ENCODE data around the gene ARSG.
"Not testable (repeated sequence)": the region's sequence is repeated elsewhere in the genome, so short reads cannot be mapped to it uniquely, and the experiment has no call there.

Gene ARSG

DNA sequence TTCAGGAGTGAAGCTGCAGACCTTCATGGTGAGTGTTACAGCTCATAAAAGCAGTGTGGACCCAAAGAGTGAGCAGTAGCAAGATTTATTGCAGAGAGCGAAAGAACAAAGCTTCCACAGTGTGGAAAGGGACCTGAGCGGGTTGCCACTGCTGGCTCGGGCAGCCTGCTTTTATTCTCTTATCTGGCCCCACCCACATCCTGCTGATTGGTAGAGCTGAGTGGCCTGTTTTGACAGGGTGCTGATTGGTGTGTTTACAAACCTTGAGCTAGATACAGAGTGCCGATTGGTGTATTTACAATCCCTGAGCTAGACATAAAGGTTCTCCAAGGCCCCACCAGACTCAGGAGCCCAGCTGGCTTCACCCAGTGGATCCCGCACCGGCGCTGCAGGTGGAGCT is 17.2 kb downstream of the ARSG start:
- not testable (repeated sequence) for DNase-seq

DNA sequence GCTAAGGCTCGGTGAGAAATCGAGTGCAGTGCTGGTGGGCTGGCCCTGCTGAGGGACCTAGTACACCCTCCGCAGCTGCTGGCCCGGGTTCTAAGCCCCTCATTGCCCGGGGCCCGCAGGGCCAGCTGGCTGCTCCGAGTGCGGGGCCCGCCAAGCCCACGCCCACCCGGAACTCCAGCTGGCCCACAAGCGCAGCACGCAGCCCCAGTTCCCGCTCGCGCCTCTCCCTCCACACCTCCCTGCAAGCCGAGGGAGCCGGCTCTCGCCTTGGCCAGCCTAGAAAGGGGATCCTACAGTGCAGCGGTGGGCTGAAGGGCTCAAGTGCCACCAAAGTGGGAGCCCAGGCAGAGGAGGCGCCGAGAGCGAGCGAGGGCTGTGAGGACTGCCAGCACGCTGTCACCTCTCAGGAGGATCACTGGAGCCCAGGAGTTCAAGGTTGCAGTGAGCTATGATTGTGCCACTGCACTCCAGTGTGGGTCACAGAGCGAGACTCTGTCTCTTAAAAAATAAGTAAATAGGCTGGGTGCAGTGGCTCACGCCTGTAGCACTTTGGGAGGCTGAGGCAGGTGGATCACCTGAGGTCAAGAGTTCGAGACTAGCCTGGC is 17.9 kb downstream of the ARSG start:
- DNase-seq, result not testable (repeated sequence)

DNA sequence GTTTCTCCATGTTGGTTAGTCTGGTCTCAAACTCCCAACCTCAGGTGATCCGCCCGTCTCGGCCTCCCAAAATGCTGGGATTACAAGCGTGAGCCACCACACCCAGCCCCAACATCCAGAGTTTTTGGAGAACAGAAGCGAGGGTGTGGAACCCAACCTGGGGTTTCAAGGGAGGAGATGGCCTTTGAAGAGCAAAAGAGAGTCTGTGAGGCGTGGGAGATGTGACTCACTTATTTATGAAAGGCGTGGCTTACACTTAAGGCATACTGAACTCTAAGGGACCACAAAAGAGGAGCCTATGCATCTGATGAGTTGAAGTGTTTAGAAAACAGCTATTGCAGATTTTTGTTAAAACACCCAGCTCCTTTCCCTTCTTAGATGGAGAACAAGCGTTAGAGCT is 18.9 kb downstream of the ARSG start:
- DNase-seq, result no peak

DNA sequence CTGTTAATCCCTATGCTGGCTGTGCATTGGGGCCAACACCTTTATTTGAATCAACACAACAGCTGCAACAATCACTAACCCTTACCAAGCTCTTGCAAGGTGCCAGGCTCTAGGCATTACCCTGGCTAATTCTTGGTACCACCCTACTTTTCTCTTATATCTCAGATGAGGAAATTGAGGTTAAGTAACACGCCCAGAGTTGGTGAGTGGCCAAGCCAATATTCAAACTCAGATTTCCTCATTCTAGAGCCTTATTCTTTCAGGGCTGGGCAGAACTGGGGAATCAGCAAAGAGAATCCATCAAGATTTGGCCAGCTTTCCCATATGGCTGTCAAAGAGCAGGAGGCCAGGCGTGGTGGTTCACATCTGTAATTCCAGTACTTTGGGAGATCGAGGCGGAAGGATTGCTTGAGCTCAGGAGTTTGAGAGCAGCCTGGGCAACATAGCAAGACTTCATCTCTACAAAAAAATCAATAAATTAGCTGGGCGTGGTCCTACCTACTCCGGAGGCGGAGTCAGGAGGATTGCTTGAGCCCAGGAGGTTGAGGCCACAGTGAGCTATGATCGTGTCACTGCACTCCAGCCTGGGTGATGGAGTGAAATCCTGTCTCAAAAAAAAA is 23.7 kb downstream of the ARSG start:
- no peak for DNase-seq

DNA sequence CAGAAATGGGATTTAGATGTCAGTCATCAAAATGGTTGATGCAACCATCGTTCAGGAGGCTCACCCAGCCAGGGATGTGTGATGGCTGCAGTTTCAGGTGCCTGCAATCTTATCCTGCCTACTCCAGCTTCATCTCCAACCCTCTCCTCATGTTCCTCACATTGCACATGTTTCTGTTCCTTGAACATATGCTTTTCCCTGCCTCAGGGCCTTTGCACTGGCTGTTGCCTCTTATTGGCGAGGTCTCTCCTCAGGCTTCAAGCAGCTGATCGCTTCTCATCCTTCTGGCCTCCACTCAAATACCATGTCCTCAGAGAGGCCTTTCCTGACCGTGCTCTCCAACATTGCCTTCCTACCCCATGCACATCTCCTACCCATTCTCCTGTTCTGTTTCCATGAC is 24.6 kb downstream of the ARSG start:
- DNase-seq, result no peak

DNA sequence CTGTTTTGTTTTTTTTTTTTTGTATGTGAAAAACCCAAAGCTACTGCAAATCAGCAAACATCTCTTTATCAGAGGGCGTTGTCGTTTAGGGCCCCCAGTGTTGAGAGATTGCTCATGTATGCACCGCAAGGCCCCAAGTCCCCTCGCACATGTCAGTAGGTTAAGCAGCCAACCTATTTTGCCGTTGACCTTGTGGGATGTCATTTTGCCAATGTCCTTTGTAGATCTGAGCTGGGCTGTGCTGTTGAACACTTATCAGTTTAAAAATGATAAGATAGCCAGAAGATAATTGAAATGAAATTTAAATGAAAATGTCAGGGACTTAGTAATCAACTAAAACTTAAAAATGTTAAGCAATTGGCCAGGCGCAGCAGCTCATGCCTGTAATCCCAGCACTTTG is 26.2 kb downstream of the ARSG start:
- no peak for DNase-seq

DNA sequence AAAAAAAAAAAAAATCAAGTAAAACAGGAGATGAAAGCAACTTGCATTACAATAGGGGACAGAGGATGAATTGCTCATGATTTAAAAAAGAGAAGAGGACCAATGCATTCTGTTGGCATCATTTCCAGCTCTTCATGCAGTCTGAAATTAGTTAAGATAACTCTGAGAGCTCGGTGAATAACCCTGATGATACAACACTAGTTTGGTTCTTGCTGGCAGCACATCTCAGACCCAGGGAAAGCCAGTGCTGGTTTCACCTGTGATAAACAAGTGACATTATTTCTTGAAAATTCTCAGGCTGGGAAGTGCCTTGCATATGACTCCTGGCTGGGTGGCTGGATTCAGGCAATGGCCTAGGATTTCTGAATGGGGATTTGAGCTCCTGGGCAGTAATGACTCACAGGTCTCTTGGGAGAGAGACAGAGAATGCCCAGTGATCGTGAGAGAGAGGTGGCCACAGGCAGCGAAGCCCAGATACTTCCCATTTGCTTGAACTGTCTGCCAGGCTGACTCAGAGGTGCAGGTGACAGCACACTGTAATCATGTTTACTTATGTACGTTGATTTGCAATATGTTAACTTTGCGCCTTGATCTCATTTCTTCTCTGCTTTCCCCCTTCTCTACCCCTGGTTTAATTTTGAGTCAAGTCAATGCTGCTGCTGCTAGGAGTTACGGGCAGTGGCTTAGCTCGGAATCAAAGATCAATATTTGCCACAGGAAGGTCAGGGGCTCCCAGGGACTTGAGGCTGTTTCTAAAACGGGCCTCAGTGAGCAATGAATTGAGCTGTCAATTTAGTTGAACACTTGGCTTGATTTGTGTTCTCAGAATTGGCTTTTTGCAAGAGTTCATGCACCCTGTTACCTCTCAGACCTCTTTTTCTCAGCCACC is 27.1 kb downstream of the ARSG start:
- no peak for DNase-seq

DNA sequence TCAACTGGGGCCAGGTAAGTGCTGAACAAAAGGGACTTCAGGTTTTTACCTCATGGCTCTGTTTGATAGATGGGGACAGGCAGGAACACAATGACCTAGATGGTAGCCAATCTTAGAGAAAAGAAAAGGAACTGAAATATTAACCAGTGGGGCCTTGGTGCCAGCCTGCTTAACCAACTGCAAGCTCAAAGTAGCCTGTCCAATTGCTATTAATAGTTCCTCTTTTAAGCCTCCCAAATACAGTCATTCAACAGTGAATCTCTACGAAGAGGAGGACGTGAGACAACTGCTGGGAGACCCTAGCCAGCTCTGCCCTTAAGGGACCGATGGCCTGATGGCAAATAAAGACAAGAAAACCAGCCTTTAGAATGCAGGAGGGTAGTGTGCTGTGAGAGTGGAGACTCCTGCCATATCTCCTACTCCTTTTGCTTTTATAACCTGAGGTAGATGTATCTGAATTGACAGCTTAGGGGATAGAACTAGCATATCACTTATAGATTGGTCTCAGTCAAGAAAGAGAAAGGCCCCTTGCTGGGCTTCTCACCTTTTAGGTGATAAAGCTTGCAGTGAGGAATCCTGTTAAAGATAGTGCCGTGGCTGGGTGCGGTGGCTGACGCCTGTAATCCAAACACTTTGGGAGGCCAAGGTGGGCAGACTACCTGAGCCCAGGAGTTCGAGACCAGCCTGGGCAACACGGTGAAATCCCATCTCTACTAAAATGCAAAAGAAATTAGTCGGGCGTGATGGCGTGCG is 28.3 kb downstream of the ARSG start:
- no peak for DNase-seq

DNA sequence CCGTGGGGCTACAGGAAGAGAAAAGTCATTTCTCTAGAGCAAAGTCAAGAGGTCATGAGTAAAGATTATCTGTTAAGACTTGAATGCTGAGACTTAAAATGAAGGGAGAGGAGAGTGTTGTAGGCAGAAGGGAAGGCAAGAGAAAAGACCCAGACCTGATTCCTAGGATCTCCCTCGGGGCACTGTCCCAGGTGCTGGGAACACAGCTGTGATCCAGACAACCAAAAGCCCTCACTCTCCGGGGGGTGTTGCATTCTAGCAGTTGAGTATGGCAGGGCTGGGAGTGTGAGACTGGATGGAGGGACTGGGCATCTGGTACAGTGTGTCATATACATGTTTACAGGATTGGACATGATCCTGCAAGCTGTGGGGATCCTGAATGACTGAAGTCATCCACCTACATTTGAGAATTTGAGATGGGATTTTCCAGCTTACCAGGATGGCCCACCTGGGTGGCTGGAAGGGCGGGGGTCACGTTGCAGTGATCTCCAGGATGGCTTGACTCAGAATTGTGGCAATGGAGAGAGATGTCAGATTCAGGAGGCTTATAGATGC is 29.1 kb downstream of the ARSG start:
- DNase-seq, result no peak

DNA sequence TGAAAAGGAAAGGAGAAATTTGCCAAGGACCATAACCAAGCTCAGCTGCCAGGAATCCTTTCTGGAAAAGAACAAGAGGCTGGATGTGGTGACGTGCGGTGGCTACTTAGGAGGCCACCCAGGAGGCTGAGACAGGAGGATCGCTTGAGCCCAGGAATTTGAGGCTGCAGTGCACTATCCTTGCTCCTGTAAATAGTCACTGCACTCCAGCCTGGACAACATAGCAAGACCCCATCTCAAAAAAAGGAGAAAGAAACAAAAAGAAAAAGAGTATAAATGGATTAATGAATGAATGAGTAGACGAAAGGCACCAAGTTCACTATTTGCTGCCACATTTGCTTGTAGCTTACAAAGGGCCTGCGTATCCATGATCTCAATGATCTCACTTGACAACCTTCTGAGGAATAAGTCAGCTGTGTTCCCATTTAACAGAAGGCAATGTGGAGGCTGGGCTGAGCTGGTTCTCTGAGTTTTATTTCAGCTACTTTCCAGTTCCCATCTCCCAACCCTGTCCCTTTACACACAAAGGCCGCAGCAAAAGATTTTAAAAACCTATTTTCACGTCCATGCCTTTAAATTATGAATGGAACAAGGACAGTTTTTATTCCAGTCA is 29.8 kb downstream of the ARSG start:
- no peak for DNase-seq

DNA sequence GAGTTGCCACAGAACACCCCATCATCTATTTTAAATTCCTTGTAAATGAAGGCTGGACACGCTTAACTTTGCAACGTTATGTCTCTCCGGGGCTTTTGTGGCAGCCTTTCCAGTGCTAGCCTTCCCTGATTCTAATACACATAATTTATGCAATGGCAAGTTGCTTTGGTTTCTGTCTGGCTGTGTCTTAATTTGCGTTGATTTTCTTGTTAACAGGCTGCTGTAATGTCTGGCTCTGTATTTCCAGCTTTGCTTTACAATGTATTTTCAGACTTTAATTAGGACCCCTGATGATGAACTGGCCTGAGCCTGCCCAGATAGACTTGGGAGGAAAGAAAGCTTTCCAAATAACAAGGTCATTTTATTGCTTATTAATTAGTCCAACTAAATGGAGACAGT is 30.3 kb downstream of the ARSG start:
- no peak for DNase-seq

DNA sequence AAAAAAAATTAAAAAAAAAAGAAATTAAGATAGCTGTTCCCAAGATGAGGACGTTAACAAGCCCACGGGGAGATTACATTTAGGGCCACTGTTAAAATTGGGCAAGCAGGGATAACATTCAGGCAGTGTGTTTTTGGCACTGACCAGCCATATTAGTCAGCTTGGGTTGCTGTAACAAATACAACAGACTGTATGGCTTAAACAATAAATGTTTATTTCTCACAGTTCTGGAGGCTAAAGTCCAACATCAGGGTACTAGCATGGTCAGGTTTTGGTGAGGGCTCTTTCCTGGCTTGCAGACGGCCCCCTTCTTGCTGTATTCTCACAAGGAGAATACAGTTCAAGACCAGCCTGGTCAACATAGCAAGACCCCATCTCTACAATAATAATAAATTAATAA is 31.3 kb downstream of the ARSG start:
- DNase-seq, result no peak

DNA sequence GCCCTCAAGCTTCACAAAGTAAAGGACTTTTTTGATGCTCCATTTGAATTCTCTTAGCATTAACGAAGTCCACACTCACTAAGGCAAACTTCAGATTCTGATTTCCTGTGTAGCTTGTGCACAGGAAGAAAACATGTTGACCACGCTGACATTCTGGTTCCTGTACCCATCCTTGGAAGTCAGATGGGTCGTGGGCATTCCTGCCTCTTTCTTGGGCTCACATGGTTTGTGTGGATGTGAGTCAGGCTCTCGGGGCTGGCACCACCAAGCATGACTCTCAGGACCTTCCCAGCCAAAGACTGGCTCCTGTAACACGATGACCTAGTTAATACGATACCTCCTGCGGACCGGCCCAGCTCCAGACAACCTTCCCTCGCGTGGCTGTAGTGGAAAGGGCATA is 32.8 kb downstream of the ARSG start:
- no peak for DNase-seq

DNA sequence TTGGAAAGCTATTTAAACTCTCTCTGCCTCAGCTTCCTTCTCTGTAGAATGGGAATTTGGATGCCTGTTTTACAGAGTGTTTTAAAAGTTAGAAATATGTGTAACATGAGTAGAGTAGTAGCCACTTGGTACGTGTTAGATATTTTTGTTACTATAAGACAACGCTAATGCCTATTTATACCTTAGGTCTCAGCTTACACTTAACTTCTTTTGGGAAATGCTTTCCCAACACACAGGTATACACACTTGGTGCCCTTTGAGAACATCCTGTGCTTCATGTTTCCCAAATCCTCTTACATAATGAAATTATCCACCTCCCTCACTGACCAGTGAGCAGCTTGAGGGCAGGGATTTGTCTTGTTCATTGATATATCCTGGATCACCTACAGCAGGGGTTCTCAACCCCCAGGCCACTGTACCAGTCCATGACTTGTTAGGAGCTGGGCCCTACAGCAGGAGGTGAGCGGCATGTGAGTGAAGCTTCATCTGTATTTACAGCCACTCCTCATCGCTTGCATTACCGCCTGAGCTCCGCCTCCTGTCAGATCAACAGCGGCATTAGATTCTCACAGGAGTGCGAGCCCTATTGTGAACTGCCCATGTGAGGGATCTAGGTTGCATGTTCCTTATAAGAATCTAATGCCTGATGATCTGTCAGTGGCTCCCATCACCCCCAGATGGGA is 33.5 kb downstream of the ARSG start:
- no peak for DNase-seq

DNA sequence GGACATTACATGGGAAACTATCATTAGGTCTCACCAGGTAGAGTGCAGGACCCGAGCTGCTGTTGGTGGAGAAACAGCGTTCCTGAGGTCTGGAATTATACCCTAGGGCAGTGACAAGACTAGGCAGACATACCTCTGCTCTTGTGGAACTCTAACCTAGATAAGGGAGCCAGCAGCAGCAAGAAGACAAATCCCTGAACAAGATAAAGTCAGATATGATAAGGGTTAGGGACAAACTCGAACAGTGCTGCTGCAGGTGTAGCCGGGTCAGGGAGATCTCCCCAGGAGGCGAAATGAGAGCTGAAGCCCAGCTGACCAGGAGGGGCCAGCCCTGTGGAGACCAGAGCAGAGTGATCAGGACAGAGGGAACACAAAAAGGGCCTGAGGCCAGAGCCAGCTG is 34.7 kb downstream of the ARSG start:
- DNase-seq, result no peak

DNA sequence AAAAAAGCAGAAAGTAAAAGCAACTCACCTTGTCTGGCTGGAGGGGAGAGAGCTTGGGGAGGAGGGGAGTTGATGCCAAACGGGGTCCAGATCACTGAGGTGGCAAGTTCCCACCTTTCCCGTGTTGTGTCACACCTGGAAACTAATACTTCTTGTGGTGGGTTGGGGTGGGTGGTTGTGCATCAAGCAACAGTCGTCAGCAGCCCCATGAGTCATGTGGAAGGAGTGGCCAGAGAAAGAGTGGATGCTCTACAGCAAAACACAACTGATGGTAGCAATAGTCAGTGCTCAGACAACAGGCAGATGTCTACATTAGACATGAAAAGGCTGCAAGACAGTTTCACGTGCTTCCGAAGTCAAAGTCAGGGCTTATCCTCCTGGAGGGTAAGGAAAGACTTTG is 35.4 kb downstream of the ARSG start:
- DNase-seq, result no peak

DNA sequence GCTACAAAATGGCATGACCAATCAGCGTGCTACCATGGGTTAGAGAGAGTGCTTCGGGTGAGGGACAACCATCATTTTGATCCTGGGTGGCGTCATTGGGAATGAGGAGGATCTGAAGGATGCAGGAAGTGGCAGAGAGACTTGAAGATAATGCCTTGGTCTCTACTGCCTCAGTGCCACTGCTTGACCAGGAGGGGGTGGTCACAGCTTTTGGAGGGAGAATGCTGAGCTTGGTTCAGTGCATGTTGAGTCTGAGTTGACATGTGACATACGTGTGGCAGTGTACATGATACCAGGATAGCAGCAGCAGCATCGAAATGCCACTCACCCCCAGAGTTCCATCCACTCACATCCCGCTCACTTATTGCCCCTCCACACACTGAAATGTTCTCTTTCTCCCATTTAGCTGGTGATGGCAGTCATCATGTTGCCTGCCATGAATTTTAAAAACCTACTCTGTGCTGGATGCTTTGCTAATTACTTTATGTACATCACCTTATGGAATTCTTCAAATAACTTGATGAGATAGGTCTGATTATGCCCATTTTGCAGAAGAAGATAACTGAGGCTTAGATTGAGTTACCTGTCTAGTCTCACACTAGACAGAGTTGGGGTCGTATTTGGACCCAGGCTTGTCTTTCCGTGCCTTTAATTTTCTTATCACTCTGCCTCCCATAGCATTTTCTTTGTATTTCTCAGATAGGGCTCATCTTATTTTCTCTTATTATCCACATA is 36.7 kb downstream of the ARSG start:
- DNase-seq, result no peak

DNA sequence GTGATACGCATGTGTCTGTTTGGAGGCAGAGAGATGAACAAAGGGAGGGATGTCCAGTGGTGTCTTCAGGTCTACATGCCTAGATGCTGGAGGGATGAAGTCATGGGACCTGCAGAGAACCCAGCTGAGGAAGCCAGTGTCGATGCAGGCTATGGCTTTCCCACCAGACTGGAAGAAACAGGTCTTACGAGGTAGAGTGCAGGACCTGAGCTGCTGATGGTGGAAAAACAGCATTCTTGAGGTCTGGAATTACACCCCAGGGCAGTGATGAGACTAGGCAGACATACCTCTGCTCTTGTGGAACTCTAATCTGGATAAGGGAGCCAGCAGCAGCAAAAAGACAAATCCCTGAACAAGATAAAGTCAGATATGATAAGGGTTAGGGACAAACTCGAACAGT is 37.4 kb downstream of the ARSG start:
- DNase-seq, result no peak

DNA sequence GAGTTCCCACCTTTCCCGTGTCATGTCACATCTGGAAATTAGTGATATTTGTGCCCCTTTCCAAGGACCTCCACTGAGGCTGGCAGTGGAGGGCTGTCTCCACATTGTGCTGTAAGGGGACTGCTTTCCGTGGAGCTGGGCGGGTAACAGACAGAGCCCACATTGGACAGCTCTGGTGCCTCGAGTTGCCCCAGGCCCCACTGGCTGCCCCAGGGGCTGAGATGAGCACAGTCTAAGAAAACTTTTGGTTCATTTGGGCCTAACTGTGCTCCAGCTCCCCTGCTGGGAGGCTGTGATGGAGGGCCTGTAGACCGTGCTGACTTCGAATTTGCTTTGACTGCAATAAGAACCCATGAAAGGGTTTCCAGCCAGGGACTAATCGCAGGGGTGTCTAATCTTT is 38.0 kb downstream of the ARSG start:
- DNase-seq, result no peak

DNA sequence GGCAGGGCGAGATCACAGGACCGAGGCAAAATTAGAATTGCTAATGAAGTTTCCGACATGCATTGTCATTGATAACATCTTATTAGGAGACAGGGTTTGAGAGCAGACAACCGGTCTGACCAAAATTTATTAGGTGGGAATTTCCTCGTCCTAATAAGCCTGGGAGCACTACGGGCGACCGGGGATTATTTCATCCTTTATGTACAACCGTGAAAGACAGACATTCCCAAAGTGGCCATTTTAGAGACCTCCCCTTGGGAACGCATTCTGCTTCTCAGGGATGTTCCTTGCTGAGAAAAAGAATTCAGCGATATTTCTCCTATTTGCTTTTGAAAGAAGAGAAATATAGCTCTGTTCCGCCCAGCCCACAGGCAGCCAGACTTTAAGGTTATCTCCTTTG is 40.6 kb downstream of the ARSG start:
- DNase-seq, result not testable (repeated sequence)

DNA sequence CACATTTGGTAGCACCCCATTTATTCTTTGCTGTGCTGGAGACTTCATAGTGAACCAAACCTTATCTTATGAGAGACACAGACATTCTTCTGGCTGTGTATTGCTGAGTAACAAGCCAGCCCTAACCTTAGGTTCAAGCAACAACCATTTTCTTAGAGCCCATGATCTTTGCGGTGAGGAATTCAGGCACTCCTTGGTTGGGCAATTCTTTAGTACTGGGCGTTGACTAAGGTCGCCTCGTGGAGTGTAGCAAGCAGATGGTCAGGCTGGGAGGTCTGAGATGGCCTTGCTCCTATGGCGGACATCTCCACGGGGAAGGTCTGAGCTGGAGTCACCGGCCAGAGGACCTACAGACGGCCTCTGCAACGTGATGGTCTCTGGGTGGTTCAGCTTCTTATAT is 43.1 kb downstream of the ARSG start:
- DNase-seq, result no peak
